HL-60 (cell line): ENCODE data around the gene DAZL.
A peak's percentile ranks its signal among the peaks of the same experiment; 100 is the strongest.

Experiments
- DNase-seq, 2 experiments: peaks; one replicate each; pipeline ENCODE4 v3.0.0-alpha.2; 2010 to 2020; ENCODE audit warnings: low read depth in 1 of 2, low spot score in 1 of 2
- H3K27ac ChIP-seq: fragments of 250-450 bp; sonication (Bioruptor Pico); replicated peaks from 2 replicates; pipeline ENCODE4 v1.5.1; 2020; ENCODE audit warnings: mild to moderate bottlenecking, moderate library complexity
- H3K27me3 ChIP-seq: fragments of 250-450 bp; sonication (Bioruptor Pico); 2 replicates; pipeline ENCODE4 v1.5.1; 2021; ENCODE audit warnings: mild to moderate bottlenecking, moderate library complexity; ENCODE audit not compliant: insufficient read depth, poor library complexity, severe bottlenecking
- H3K4me3 ChIP-seq: replicated peaks from 2 replicates; pipeline ENCODE4 v1.5.1; 2011; ENCODE audit warnings: mild to moderate bottlenecking, control low read depth, low read length; ENCODE audit not compliant: insufficient read depth
- CTCF ChIP-seq: IDR thresholded peaks from one replicate; pipeline ENCODE4 v1.5.1; 2011; ENCODE audit warnings: low read length, control low read depth, inconsistent platforms; ENCODE audit not compliant: insufficient read depth
- GABPA ChIP-seq: IDR thresholded peaks from 2 replicates; pipeline ENCODE4 v1.6.1; 2012; ENCODE audit warnings: low read depth
- POLR2AphosphoS5 ChIP-seq: IDR thresholded peaks from 2 replicates; pipeline ENCODE4 v1.6.1; 2012; ENCODE audit warnings: low read depth
- REST ChIP-seq: IDR thresholded peaks from 2 replicates; pipeline ENCODE4 v1.6.1; 2012; ENCODE audit warnings: low read depth; ENCODE audit not compliant: insufficient replicate concordance
- SPI1 ChIP-seq: IDR thresholded peaks from 2 replicates; pipeline ENCODE4 v1.6.1; 2012; ENCODE audit warnings: low read depth, mild to moderate bottlenecking, borderline replicate concordance

The DAZL gene

GRCh38 chr3:16551342-16551976 is 53.8 kb downstream of the DAZL start:
- TF ChIP-seq REST (no peak), SPI1 (no peak), POLR2AphosphoS5 (no peak), GABPA (no peak), CTCF (no peak)
- H3K4me3 ChIP-seq, result no peak overlapping the region
- no peaks in the 10 kb centered on the region for H3K27me3 ChIP-seq
- no peak overlapping the region for H3K27ac ChIP-seq
- no peak for DNase-seq

DNA sequence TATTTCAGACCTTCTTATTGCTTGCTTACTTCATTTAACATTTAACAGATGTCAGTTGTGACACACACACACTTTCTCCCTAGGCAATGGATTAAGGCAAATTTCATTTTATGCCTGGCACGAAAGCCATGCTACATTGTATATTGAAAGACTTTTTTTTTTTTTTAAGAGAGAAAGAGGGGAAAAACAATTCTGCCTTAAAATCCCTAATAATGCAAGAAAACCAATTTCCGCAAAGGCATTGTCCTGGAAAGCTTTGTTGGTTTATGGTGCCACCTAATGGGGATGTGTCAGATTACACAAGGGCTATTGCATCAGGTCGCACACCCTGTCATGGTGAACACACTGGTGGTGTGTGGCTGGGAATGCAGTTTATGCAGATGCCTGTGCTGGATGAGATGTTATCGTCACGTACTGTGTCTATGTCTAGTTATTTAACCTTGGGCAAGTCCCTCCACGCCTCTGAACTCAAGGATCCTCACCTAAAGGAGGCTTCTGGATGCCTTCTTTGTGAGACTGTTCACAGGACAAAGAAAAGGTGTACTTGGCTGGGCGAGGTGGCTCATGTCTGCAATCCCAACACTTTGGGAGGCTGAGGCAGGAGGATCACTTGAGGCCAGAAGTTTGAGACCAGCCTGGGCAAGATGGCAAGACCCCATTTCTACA is 54.4 kb downstream of the DAZL start:
- H3K4me3 ChIP-seq, result no peak overlapping the region

DNA sequence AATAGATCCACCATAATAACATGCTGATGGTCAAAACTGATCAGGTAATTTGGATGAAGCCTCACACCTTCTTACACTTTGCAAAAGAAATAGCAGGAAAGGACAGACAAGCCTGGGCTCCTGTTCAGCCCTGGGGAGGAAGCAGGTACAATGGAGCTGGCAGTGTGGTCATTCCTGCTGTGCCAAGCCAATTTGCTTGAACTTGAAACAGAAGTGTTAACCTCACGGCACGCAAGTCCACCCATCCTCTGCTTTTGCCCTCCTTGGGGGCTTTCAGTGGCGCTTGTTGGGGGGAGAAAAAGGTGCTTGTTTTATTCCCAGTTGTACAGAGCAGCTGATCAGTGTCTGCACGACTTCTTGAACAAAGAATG is 54.9 kb downstream of the DAZL start:
- Histone ChIP-seq H3K4me3 (no peak overlapping the region), H3K27ac (no peak overlapping the region), H3K27me3 (no peaks in the 10 kb centered on the region)
- no peak for DNase-seq
- TF ChIP-seq REST (no peak), GABPA (no peak), POLR2AphosphoS5 (no peak), SPI1 (no peak), CTCF (no peak)

More for the DNA sequence above, 54.4 kb downstream of the DAZL start:
- peak; percentile 70 to 88 for DNase-seq
- peak; percentile 82 for TF ChIP-seq CTCF
- no peak for TF ChIP-seq GABPA
- Histone ChIP-seq H3K27me3 (no peaks in the 10 kb centered on the region), H3K27ac (no peak overlapping the region)
